EL (cell line): ENCODE data around the gene PCDHB16.
A peak's percentile ranks its signal among the peaks of the same experiment; 100 is the strongest.

Experiments
- DNase-seq: peaks from one replicate; pipeline ENCODE4 v3.0.0-alpha.2; 2016

Gene PCDHB16

DNA sequence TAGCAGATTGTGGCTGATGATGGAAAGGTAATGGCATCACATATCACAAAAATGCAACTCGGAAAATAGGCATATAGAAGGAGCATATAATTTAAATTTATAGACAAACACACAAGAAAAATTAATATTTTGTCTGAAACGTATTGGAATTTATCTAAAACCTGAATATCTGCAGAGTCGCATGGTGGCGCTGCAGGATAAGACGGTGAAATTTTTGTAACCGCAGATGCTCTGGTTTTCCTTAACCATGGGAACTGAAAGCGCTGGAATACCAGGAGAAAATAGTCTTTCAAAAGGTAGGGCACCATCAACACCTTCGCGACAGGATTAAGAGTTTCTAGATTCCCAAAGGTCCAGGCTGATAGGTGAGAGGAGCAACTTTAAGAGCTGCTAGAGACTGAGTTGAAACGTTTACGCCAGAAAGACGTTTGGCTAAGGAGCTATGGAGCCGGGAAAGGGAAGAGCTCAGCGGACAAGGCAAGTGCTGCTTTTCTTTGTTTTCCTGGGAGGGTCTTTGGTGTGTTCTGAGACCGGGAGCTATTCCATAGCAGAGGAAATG is 52.0 kb downstream of the PCDHB16 start:
- DNase-seq = peak; percentile 28
